Measurements from ENCODE around the gene MT1B. TPM values are rescaled to one million over a fixed set of nuclear protein-coding genes. Genes with fewer than 3 reads are reported as not detected.

Gene MT1B
- total RNA-seq, 4 donors from 2014 or later: not detected

DNA sequence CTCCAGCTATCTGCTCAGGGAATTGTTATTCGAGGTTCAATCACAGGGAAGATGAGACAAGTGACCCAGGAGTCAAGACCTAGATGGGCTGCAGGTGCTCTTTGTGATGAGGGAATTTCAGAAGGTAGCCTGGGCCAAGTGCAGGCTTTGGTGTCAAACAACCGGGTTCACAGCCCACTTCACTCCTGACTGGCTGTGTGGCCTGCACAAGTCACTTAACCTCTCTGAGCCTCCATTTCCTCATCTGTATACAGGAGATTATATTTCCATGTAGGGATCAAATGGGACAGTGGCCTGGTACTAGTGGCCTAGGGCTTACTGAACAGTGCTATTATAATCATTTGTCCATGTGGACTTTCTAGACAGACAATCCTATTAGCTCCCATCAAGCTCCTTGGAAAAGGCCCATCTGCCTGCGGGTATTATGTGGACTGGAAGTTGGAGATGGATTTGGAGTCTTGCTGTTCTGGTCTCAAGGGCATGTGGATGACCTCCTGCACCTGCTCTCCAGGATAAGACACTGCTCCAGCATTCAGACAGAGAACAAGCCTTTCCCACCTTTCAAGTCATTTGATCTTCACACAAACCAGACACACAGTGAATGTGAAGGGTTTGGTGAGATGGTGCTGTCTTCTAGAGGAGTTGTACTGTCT is 27.5 kb downstream of the MT1B start:
- no peak for DNase-seq
- WGBS, 2 donors: 88 to 89% methylated on average over 2 to 3 of the region's 3 CpGs
- intact Hi-C loops (cut with DNase I): no loop called here

DNA sequence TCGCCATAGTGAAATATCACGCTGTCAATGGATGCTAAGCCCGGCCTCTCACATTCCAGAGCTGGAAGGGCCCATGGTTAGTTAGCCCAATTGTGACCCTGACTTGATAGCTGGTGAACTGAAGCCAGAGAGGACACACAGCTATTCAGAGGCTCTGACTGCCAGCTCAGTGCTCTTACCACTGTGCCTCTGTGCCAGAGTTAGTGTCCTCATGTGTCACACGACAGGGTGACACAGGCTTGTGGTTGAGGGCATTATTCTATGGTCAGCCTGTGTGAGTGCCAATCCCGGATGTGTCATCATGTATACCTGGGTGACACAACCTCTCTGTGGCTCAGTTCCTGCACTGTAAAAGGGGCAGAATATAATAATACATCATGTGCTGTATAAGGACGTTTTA is 28.1 kb downstream of the MT1B start:
- DNase-seq: no peak
- peaks cover 18 to 76% (median 29%) of the 10 kb centered on the region in 3 donors for H3K4me1 ChIP-seq
- no peak overlapping the region for H3K4me3 ChIP-seq
- TF ChIP-seq, protein P1, sequence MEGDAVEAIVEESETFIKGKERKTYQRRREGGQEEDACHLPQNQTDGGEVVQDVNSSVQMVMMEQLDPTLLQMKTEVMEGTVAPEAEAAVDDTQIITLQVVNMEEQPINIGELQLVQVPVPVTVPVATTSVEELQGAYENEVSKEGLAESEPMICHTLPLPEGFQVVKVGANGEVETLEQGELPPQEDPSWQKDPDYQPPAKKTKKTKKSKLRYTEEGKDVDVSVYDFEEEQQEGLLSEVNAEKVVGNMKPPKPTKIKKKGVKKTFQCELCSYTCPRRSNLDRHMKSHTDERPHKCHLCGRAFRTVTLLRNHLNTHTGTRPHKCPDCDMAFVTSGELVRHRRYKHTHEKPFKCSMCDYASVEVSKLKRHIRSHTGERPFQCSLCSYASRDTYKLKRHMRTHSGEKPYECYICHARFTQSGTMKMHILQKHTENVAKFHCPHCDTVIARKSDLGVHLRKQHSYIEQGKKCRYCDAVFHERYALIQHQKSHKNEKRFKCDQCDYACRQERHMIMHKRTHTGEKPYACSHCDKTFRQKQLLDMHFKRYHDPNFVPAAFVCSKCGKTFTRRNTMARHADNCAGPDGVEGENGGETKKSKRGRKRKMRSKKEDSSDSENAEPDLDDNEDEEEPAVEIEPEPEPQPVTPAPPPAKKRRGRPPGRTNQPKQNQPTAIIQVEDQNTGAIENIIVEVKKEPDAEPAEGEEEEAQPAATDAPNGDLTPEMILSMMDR (IDR thresholded peaks at IDR 0.05): no peak
- no peak for TF ChIP-seq POLR2A (IDR thresholded peaks at IDR 0.05)
- no peaks in the 10 kb centered on the region for H3K36me3 ChIP-seq
- H3K27me3 ChIP-seq: peaks cover 0 to 23% (median 0%) of the 10 kb centered on the region in 4 donors
- intact Hi-C loops (cut with DNase I): no loop called here
- WGBS, 2 donors: 68 to 72% methylated on average over 6 of the region's 6 CpGs
- no peaks in the 10 kb centered on the region for H3K9me3 ChIP-seq
- H3K27ac ChIP-seq: no peak overlapping the region

More for the DNA sequence above, 27.5 kb downstream of the MT1B start:
- Histone ChIP-seq H3K36me3 (no peaks in the 10 kb centered on the region), H3K27ac (no peak overlapping the region), H3K27me3 (peaks cover 0 to 28% (median 0%) of the 10 kb centered on the region in 4 donors), H3K4me1 (peaks cover 12 to 70% (median 26%) of the 10 kb centered on the region in 3 donors), H3K9me3 (no peaks in the 10 kb centered on the region), H3K4me3 (no peak overlapping the region)
- TF ChIP-seq, protein P1 (IDR thresholded peaks at IDR 0.05): no peak
- no peak for TF ChIP-seq POLR2A (IDR thresholded peaks at IDR 0.05)

DNA sequence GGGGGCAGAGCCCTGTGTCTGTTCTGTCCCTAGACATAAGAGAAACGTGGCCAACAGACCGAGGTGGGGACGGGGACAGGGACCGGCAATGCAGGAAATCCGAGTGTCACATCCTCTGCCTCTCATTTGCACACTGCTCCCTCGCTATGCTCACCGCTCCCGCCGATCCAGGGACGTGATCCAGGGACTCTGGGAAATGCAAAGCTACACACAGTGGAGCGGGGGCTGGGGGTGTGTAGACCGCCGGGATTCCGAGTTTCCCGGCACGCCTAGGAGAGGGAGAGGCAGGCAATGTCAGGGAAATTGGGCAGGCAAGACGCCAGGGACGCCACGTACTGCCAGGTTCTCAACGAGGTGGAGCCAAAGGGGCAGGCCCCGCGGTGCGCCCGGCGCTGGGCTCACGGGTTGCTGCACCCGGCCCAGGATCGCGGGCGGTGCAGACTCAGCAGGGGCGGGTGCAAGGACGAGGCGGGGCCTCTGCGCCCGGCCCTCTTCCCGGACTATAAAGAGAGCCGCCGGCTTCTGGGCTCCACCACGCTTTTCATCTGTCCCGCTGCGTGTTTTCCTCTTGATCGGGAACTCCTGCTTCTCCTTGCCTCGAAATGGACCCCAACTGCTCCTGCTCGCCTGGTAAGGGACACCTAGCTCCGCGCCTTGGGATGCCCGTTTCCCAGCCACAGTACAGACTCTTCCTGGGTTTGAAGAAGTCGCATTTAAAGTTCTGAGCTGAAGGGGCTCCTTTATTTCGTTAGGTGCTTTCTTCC is 30.4 kb downstream of the MT1B start, which contains the start of gene MT1X:
TSS of gene MT1X (plus strand) at position 532 of the 764 bp plus-strand sequence. CDS start at position 603, 71 bp downstream.
- Histone ChIP-seq H3K9me3 (no peaks in the 10 kb centered on the region), H3K4me1 (peaks cover 28 to 78% (median 35%) of the 10 kb centered on the region in 3 donors), H3K27me3 (no peaks in the 10 kb centered on the region), H3K36me3 (peaks cover 0 to 12% (median 0%) of the 10 kb centered on the region in 3 donors), H3K27ac (peak within 1 kb of the TSS; percentile 86 to 93 (median 90)), H3K4me3 (peak within 1 kb of the TSS; percentile 67 to 87 (median 82))
- DNase-seq: peak; percentile 50
- 2 to 3% methylated on average over 10 to 39 of the region's 49 CpGs for WGBS, 2 donors
- TF ChIP-seq, protein P1 (IDR thresholded peaks at IDR 0.05): peak in 1 of 6 experiments; percentile 12
- TF ChIP-seq POLR2A (IDR thresholded peaks at IDR 0.05): peak in 3 of 4 donors; percentile 58 to 98 (median 98)
- intact Hi-C loops (cut with DNase I): no loop called here

DNA sequence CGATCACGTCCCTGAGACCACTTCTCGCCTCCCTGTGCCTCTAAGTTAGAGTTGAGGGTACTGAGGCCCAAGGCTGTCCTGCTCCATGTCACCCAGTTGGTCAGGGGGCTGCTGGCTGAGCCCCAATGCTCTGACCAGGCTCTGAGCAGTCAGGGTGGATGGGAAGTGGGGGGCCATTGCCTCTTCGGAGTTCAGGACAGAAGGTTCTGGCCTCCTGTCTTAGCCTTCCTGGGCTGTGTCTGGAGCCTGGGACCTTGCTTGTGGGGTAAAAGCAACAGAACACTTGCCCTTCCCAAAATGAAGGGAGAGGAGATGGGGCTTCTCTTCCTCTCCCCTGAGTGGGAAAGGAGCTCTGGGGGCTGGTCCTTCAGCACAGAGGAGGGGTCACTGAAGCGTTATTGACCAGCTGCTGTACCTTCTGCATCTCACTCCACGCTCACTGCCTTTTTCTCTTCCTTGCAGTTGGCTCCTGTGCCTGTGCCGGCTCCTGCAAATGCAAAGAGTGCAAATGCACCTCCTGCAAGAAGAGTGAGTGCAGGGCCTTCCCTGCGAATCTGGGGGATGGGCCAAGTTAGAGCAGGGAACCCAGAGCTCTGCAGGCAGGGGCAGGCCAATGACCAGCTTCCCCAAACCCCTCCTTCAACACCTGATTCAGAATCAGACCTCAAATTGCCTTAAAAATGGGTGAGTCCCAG is 31.2 kb downstream of the MT1B start:
- DNase-seq: no peak
- Histone ChIP-seq H3K9me3 (no peaks in the 10 kb centered on the region), H3K4me1 (peaks cover 28 to 80% (median 35%) of the 10 kb centered on the region in 3 donors), H3K4me3 (peak overlapping the region; percentile 67 to 87 (median 82)), H3K36me3 (peaks cover 0 to 12% (median 0%) of the 10 kb centered on the region in 3 donors), H3K27ac (peak overlapping the region; percentile 86 to 93 (median 90)), H3K27me3 (no peaks in the 10 kb centered on the region)
- no peak for TF ChIP-seq POLR2A (IDR thresholded peaks at IDR 0.05)
- TF ChIP-seq, protein P1 (IDR thresholded peaks at IDR 0.05): no peak
- 12 to 17% methylated on average over 3 to 7 of the region's 8 CpGs for WGBS, 2 donors
- intact Hi-C loops (cut with DNase I): no loop called here

Measured in esophagus squamous epithelium (tissue), 5 donors.